SK-N-SH treated with all-trans-retinoic acid at 6 μM for 48 hours (cell line): ENCODE results near the gene MMP15.
"Not testable (repeated sequence)": the region's sequence is repeated elsewhere in the genome, so short reads cannot be mapped to it uniquely, and the experiment has no call there.

Source experiments
- ATAC-seq: fragments of 200-7000 bp; cut with Tn5 transposase; 3 replicates; pipeline ENCODE4 v1.9.1; 2020; ENCODE audit warnings: mild to moderate bottlenecking, moderate library complexity
- ARNTL ChIP-seq: fragments of 450-650 bp; formaldehyde crosslinking; IDR thresholded peaks from 2 replicates; pipeline ENCODE4 v1.5.0; 2020; ENCODE audit warnings: low read depth, mild to moderate bottlenecking, moderate library complexity, borderline replicate concordance
- BACH2 ChIP-seq: fragments of 250-450 bp; sonication (Bioruptor Pico); IDR thresholded peaks from 2 replicates; pipeline ENCODE4 v1.9.0; 2021; ENCODE audit warnings: mild to moderate bottlenecking, borderline replicate concordance
- CREB5 ChIP-seq: fragments of 250-450 bp; sonication (Bioruptor Pico); IDR thresholded peaks from 2 replicates; pipeline ENCODE4 v1.5.1; 2020; ENCODE audit warnings: low read depth, mild to moderate bottlenecking, moderate library complexity
- CSDC2 ChIP-seq: fragments of 250-450 bp; sonication (Bioruptor Pico); IDR thresholded peaks from 2 replicates; pipeline ENCODE4 v1.5.0; 2020; ENCODE audit warnings: mild to moderate bottlenecking, moderate library complexity
- CSRNP3 ChIP-seq: fragments of 250-450 bp; sonication (Bioruptor Pico); IDR thresholded peaks from 2 replicates; pipeline ENCODE4 v1.5.1; 2021; ENCODE audit warnings: mild to moderate bottlenecking, moderate library complexity
- ESRRG ChIP-seq: fragments of 250-450 bp; sonication (Bioruptor Pico); IDR thresholded peaks from 2 replicates; pipeline ENCODE4 v1.6.1; 2021; ENCODE audit warnings: mild to moderate bottlenecking
- GLIS3 ChIP-seq: fragments of 250-450 bp; sonication (Bioruptor Pico); IDR thresholded peaks from 2 replicates; pipeline ENCODE4 v1.5.0; 2020; ENCODE audit warnings: mild to moderate bottlenecking, moderate library complexity
- ISL1 ChIP-seq: fragments of 250-450 bp; sonication (Bioruptor Pico); IDR thresholded peaks from 2 replicates; pipeline ENCODE4 v2.1.2; 2022; ENCODE audit warnings: mild to moderate bottlenecking, moderate library complexity
- OSR1 ChIP-seq: fragments of 250-450 bp; sonication (Bioruptor Pico); IDR thresholded peaks from 2 replicates; pipeline ENCODE4 v1.8.0; 2022; ENCODE audit warnings: moderate library complexity, mild to moderate bottlenecking, inconsistent platforms
- PATZ1 ChIP-seq: fragments of 250-450 bp; sonication (Bioruptor Pico); IDR thresholded peaks from 2 replicates; pipeline ENCODE4 v1.8.0; 2020; ENCODE audit warnings: mild to moderate bottlenecking, moderate library complexity, borderline replicate concordance
- POU6F1 ChIP-seq: fragments of 250-450 bp; sonication (Bioruptor Pico); IDR thresholded peaks from 2 replicates; pipeline ENCODE4 v1.8.0; 2021; ENCODE audit warnings: low read depth, mild to moderate bottlenecking, moderate library complexity, borderline replicate concordance
- RARB ChIP-seq: fragments of 250-450 bp; sonication (Bioruptor Pico); IDR thresholded peaks from 2 replicates; pipeline ENCODE4 v1.8.0; 2021; ENCODE audit warnings: mild to moderate bottlenecking, moderate library complexity
- SNAI2 ChIP-seq: fragments of 250-450 bp; sonication (Bioruptor Pico); IDR thresholded peaks from 2 replicates; pipeline ENCODE4 v1.5.0; 2020; ENCODE audit warnings: mild to moderate bottlenecking, moderate library complexity
- TOX ChIP-seq: fragments of 250-450 bp; sonication (Bioruptor Pico); IDR thresholded peaks from 2 replicates; pipeline ENCODE4 v1.8.0; 2021; ENCODE audit warnings: mild to moderate bottlenecking, moderate library complexity, borderline replicate concordance
- ZC3H10 ChIP-seq: fragments of 250-450 bp; sonication (Bioruptor Pico); IDR thresholded peaks from 2 replicates; pipeline ENCODE4 v1.5.1; 2021; ENCODE audit warnings: mild to moderate bottlenecking, moderate library complexity
- ZFP3 ChIP-seq: fragments of 250-450 bp; sonication (Bioruptor Pico); IDR thresholded peaks from 2 replicates; pipeline ENCODE4 v1.5.0; 2020; ENCODE audit warnings: mild to moderate bottlenecking, moderate library complexity
- ZFP30 ChIP-seq: fragments of 450-650 bp; formaldehyde crosslinking; IDR thresholded peaks from 2 replicates; pipeline ENCODE4 v1.5.0; 2022; ENCODE audit warnings: mild to moderate bottlenecking, moderate library complexity
- ZNF565 ChIP-seq: fragments of 450-650 bp; formaldehyde crosslinking; conservative IDR thresholded peaks from 2 replicates; pipeline ENCODE4 v1.5.0; 2020; ENCODE audit warnings: low read depth, mild to moderate bottlenecking, moderate library complexity
- ZNF70 ChIP-seq: fragments of 450-650 bp; formaldehyde crosslinking; IDR thresholded peaks from 2 replicates; pipeline ENCODE4 v1.5.0; 2020; ENCODE audit warnings: mild to moderate bottlenecking, moderate library complexity
- ZNF8 ChIP-seq: fragments of 450-650 bp; formaldehyde crosslinking; IDR thresholded peaks from 2 replicates; pipeline ENCODE4 v1.5.0; 2020; ENCODE audit warnings: mild to moderate bottlenecking, moderate library complexity

The MMP15 gene

GRCh38 chr16:58002416-58002800, 23.1 kb upstream of the MMP15 start:
- no peak for TF ChIP-seq RARB (CRISPR knock-in tag)
- TF ChIP-seq ISL1 (CRISPR knock-in tag) = no peak
- TF ChIP-seq ZC3H10 = no peak
- no peak for TF ChIP-seq TOX (CRISPR knock-in tag)
- TF ChIP-seq SNAI2 (CRISPR knock-in tag) = no peak
- TF ChIP-seq CSRNP3 = no peak
- TF ChIP-seq OSR1 (CRISPR knock-in tag) = no peak
- no peak for ATAC-seq

- no peak for ATAC-seq
- no peak for TF ChIP-seq POU6F1
- TF ChIP-seq ZNF70 (CRISPR knock-in tag) = no peak
- no peak for TF ChIP-seq SNAI2 (CRISPR knock-in tag)
- TF ChIP-seq CSDC2 (CRISPR knock-in tag) = no peak
- TF ChIP-seq ZNF565 (CRISPR knock-in tag) = no peak
- no peak for TF ChIP-seq ZFP30 (CRISPR knock-in tag)
- no peak for TF ChIP-seq CSRNP3
- TF ChIP-seq GLIS3 (CRISPR knock-in tag) = no peak
- no peak for TF ChIP-seq OSR1 (CRISPR knock-in tag)
- no peak for TF ChIP-seq ARNTL (CRISPR knock-in tag)
- TF ChIP-seq TOX (CRISPR knock-in tag) = no peak
These were observed 22.6 kb upstream of the MMP15 start for GRCh38 chr16:58002936-58003335.

- ATAC-seq = not testable (repeated sequence)
These were observed 20.8 kb upstream of the MMP15 start for GRCh38 chr16:58004736-58005135.

- TF ChIP-seq ZNF8 (CRISPR knock-in tag) (no peak), BACH2 (CRISPR knock-in tag) (no peak), CSDC2 (CRISPR knock-in tag) (no peak), ZC3H10 (no peak), CSRNP3 (no peak), OSR1 (CRISPR knock-in tag) (no peak), ZFP30 (CRISPR knock-in tag) (no peak), ZNF70 (CRISPR knock-in tag) (no peak), SNAI2 (CRISPR knock-in tag) (no peak), ISL1 (CRISPR knock-in tag) (no peak), PATZ1 (CRISPR knock-in tag) (no peak), CREB5 (CRISPR knock-in tag) (no peak), TOX (CRISPR knock-in tag) (no peak), ESRRG (no peak), GLIS3 (CRISPR knock-in tag) (no peak), POU6F1 (no peak), ZFP3 (CRISPR knock-in tag) (no peak)
- ATAC-seq = no peak
These were observed 15.6 kb upstream of the MMP15 start for GRCh38 chr16:58009856-58010416.
